ENCODE results near the gene WDR59. TPM values are rescaled to one million over a fixed set of nuclear protein-coding genes. Genes with fewer than 3 reads are reported as not detected.

The WDR59 gene
- total RNA-seq, 2 experiments from 2014 or later = 58.3 to 58.4 TPM

Other genes with a start within 250 kb of the WDR59 start
- gene FA2H, start 210.3 kb downstream of the WDR59 start, total RNA-seq = not detected
- 1 to 10 TPM; 5.6 to 8.3 TPM for gene ZNRF1, start 13.9 kb upstream of the WDR59 start, total RNA-seq
- gene LDHD, start 131.7 kb upstream of the WDR59 start, total RNA-seq = not detected
- gene ZFP1, start 163.4 kb upstream of the WDR59 start, total RNA-seq = 10 to 100 TPM; 18.7 to 19.0 TPM
- not detected for gene CTRB2, start 222.0 kb upstream of the WDR59 start, total RNA-seq
- gene CTRB1, start 233.9 kb upstream of the WDR59 start, total RNA-seq = not detected

All from activated naive CD8-positive, alpha-beta T cell treated with anti-CD3 and anti-CD28 coated beads for 36 hours (primary cell).